Fibroblast of lung (primary cell): ENCODE data around the gene MYO18A. TPM values are rescaled to one million over a fixed set of nuclear protein-coding genes. Genes with fewer than 3 reads are reported as not detected.
"Not testable (repeated sequence)": the region's sequence is repeated elsewhere in the genome, so short reads cannot be mapped to it uniquely, and the experiment has no call there.

Source experiments
- DNase-seq, 2 donors: peaks; one replicate each; pipeline versions ENCODE4 v3.0.0 to v3.0.0-alpha.2; 2010; ENCODE audit warnings: low read depth in 2 of 2
- H2AFZ ChIP-seq: 2 replicates; pipeline ENCODE4 v1.5.1; 2012; ENCODE audit warnings: low read length, control low read depth, inconsistent platforms
- H3K27ac ChIP-seq: 2 replicates; pipeline ENCODE4 v1.5.1; 2011; ENCODE audit warnings: low read length, control low read depth; ENCODE audit not compliant: insufficient read depth
- H3K27me3 ChIP-seq: 2 replicates; pipeline ENCODE4 v1.5.1; 2011; ENCODE audit warnings: mild to moderate bottlenecking, low read length; ENCODE audit not compliant: control insufficient read depth, insufficient read depth
- H3K36me3 ChIP-seq: 2 replicates; pipeline ENCODE4 v1.5.1; 2011; ENCODE audit warnings: low read length; ENCODE audit not compliant: control insufficient read depth, insufficient read depth
- H3K4me1 ChIP-seq: 2 replicates; pipeline ENCODE4 v1.5.1; 2011; ENCODE audit warnings: low read length; ENCODE audit not compliant: control insufficient read depth, insufficient read depth; ENCODE audit errors: extremely low read depth
- H3K4me2 ChIP-seq: 2 replicates; pipeline ENCODE4 v1.5.1; 2011; ENCODE audit warnings: low read length, control low read depth; ENCODE audit not compliant: insufficient read depth; ENCODE audit errors: extremely low read depth
- H3K4me3 ChIP-seq, 4 experiments: fragments of 200-600 bp in 1 of 4; sonication (generic) in 1 of 4; replicated peaks in 1 of 4; 2 replicates each; pipeline ENCODE4 v1.5.1; 2011 to 2016; ENCODE audit warnings: low read length in 4 of 4, low read depth in 3 of 4, mild to moderate bottlenecking in 3 of 4, control low read depth in 2 of 4, inconsistent platforms in 1 of 4, mixed read lengths in 1 of 4; ENCODE audit not compliant: insufficient read depth in 1 of 4; ENCODE audit errors: control extremely low read depth in 1 of 4
- H3K79me2 ChIP-seq: 2 replicates; pipeline ENCODE4 v1.5.1; 2012; ENCODE audit warnings: mild to moderate bottlenecking, low read length, inconsistent platforms; ENCODE audit not compliant: control insufficient read depth, insufficient read depth
- H3K9ac ChIP-seq: 2 replicates; pipeline ENCODE4 v1.5.1; 2011; ENCODE audit warnings: mild to moderate bottlenecking, low read length, control low read depth; ENCODE audit not compliant: insufficient read depth
- H3K9me3 ChIP-seq: 2 replicates; pipeline ENCODE4 v1.5.1; 2012; ENCODE audit warnings: low read depth, low read length; ENCODE audit not compliant: control insufficient read depth, insufficient read depth
- H4K20me1 ChIP-seq: 2 replicates; pipeline ENCODE4 v1.5.1; 2011; ENCODE audit warnings: low read length; ENCODE audit not compliant: control insufficient read depth, insufficient read depth; ENCODE audit errors: extremely low read depth
- EZH2 ChIP-seq: IDR thresholded peaks from 2 replicates; pipeline ENCODE4 v1.5.1; 2012; ENCODE audit warnings: low read length, control low read depth, mild to moderate bottlenecking; ENCODE audit errors: missing control alignments
- polyA plus RNA-seq, 2 donors: library from polyadenylated mRNA; depleted of rRNA in 1 of 2; stranded (reverse) in 1 of 2; unstranded in 1 of 2; fragments of >200 nt; gene quantifications; 2 replicates each; pipeline ENCODE4 v1.2.1, GENCODE V29; 2011 to 2012; ENCODE audit warnings: missing spikeins in 1 of 2
- total RNA-seq: library from RNA; depleted of rRNA; stranded (reverse); fragments of >200 nt; gene quantifications from 2 replicates; pipeline ENCODE4 v1.2.1, GENCODE V29; 2014
- TF ChIP-seq, protein P1 (sequence below), 2 donors: IDR thresholded peaks in 1 of 2; conservative IDR thresholded peaks in 1 of 2; 1 replicate in 1 of 2; 2 replicates in 1 of 2; pipeline ENCODE4 v1.5.1; 2011 to 2012; ENCODE audit warnings: low read length in 2 of 2, control low read depth in 1 of 2, inconsistent platforms in 1 of 2, low read depth in 1 of 2, mild to moderate bottlenecking in 1 of 2

The MYO18A gene
- total and polyA plus RNA-seq, 2 donors (not counting 1 experiment from before 2014, with no cell fraction given) = 11.7 to 133 TPM

DNA sequence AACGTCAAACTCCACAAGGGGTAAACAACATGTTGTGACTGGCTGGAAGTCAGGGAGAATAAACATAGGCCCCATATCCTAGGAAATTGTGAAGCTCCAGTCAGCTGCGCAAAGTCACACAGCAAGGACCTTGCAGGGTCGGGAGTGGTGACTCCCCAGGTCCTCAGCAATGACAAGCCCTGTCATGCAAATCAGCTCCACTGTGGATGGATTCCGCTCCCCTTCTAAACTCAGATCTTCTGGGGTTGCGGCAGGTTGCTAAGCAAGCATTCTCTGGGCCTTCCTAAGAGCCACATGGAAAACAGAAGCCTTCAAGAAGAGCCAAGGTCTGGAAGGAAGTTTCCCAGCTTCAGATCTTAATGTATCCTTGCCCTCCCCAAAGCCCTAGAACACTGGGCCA lies 28.9 kb upstream of the MYO18A start:
- H3K4me1 ChIP-seq = no peaks in the 10 kb centered on the region
- TF ChIP-seq EZH2 = no peak
- TF ChIP-seq, protein P1, sequence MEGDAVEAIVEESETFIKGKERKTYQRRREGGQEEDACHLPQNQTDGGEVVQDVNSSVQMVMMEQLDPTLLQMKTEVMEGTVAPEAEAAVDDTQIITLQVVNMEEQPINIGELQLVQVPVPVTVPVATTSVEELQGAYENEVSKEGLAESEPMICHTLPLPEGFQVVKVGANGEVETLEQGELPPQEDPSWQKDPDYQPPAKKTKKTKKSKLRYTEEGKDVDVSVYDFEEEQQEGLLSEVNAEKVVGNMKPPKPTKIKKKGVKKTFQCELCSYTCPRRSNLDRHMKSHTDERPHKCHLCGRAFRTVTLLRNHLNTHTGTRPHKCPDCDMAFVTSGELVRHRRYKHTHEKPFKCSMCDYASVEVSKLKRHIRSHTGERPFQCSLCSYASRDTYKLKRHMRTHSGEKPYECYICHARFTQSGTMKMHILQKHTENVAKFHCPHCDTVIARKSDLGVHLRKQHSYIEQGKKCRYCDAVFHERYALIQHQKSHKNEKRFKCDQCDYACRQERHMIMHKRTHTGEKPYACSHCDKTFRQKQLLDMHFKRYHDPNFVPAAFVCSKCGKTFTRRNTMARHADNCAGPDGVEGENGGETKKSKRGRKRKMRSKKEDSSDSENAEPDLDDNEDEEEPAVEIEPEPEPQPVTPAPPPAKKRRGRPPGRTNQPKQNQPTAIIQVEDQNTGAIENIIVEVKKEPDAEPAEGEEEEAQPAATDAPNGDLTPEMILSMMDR (conservative IDR thresholded peaks at IDR 0.05 in 1 of 2, IDR thresholded peaks at IDR 0.05 in 1 of 2; ENCODE audit: low read depth in 1 of 2, low read length in 2 of 2) = no peak
- no peaks in the 10 kb centered on the region for H4K20me1 ChIP-seq
- H2AFZ ChIP-seq = no peak overlapping the region
- H3K9ac ChIP-seq = no peak overlapping the region
- no peaks in the 10 kb centered on the region for H3K27me3 ChIP-seq
- H3K9me3 ChIP-seq = no peaks in the 10 kb centered on the region
- no peak overlapping the region for H3K4me3 ChIP-seq
- H3K4me2 ChIP-seq = no peak overlapping the region
- H3K36me3 ChIP-seq = no peaks in the 10 kb centered on the region
- H3K79me2 ChIP-seq = no peaks in the 10 kb centered on the region
- DNase-seq = no peak
- no peak overlapping the region for H3K27ac ChIP-seq

DNA sequence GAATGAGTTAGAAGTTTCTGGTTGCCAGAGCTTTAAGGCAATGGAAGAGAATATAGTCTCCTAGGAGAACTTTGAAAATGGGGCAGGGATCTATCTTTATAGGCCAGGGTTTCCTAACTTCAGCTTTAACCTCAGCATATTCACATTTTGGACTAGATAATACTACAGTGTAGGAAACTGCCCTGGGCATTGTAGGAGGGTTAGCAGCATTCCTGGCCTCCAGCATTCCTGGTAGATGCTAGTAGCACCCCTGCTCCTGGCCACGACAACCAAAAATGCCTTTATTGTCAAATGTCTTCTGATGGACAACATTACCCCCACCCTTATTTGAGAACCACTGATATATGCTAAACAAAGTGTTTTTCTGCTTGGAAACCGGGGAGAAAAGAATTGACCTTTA lies 27.8 kb upstream of the MYO18A start:
- no peaks in the 10 kb centered on the region for H3K4me1 ChIP-seq
- no peak overlapping the region for H3K27ac ChIP-seq
- H4K20me1 ChIP-seq = no peaks in the 10 kb centered on the region
- DNase-seq = no peak
- H3K4me2 ChIP-seq = no peak overlapping the region
- no peaks in the 10 kb centered on the region for H3K79me2 ChIP-seq
- no peaks in the 10 kb centered on the region for H3K27me3 ChIP-seq
- no peaks in the 10 kb centered on the region for H3K9me3 ChIP-seq
- H2AFZ ChIP-seq = no peak overlapping the region
- no peaks in the 10 kb centered on the region for H3K36me3 ChIP-seq
- no peak overlapping the region for H3K4me3 ChIP-seq
- TF ChIP-seq, protein P1 (conservative IDR thresholded peaks at IDR 0.05 in 1 of 2, IDR thresholded peaks at IDR 0.05 in 1 of 2; ENCODE audit: low read depth in 1 of 2, low read length in 2 of 2) = no peak
- TF ChIP-seq EZH2 = no peak
- no peak overlapping the region for H3K9ac ChIP-seq

- no peaks in the 10 kb centered on the region for H3K27me3 ChIP-seq
- H3K4me1 ChIP-seq = no peaks in the 10 kb centered on the region
- no peak for DNase-seq
- H2AFZ ChIP-seq = no peak overlapping the region
- H3K27ac ChIP-seq = no peak overlapping the region
- TF ChIP-seq EZH2 = no peak
- TF ChIP-seq, protein P1 (conservative IDR thresholded peaks at IDR 0.05 in 1 of 2, IDR thresholded peaks at IDR 0.05 in 1 of 2; ENCODE audit: low read depth in 1 of 2, low read length in 2 of 2) = no peak
- no peak overlapping the region for H3K9ac ChIP-seq
- H3K79me2 ChIP-seq = no peaks in the 10 kb centered on the region
- no peak overlapping the region for H3K4me2 ChIP-seq
- no peak overlapping the region for H3K4me3 ChIP-seq
- no peaks in the 10 kb centered on the region for H4K20me1 ChIP-seq
- H3K9me3 ChIP-seq = no peaks in the 10 kb centered on the region
- H3K36me3 ChIP-seq = no peaks in the 10 kb centered on the region
These were observed 24.8 kb upstream of the MYO18A start for GRCh38 chr17:29205047-29205446.

GRCh38 chr17:29204068-29204804 lies 24.0 kb upstream of the MYO18A start:
- not testable (repeated sequence) for DNase-seq, H3K27me3 ChIP-seq, H3K36me3 ChIP-seq, H4K20me1 ChIP-seq, H3K79me2 ChIP-seq, H3K9ac ChIP-seq, H3K4me1 ChIP-seq, H3K27ac ChIP-seq, H3K9me3 ChIP-seq, H2AFZ ChIP-seq, H3K4me3 ChIP-seq, H3K4me2 ChIP-seq
